Esophagus muscularis mucosa (tissue), 4 donors: ENCODE data around the gene PET100. TPM values are rescaled to one million over a fixed set of nuclear protein-coding genes. Genes with fewer than 3 reads are reported as not detected.

Experiments used
- DNase-seq: peaks from one replicate; pipeline ENCODE4 v3.0.0-alpha.2; 2017; ENCODE audit errors: extremely low spot score
- H3K27ac ChIP-seq, 4 donors: fragments of 200-600 bp; sonication (generic); replicated peaks in 1 of 4; 1 replicate in 3 of 4; 2 replicates in 1 of 4; pipeline ENCODE4 v1.5.1; 2016 to 2019; ENCODE audit warnings: mild to moderate bottlenecking in 1 of 4
- H3K27me3 ChIP-seq, 4 donors: fragments of 200-600 bp; sonication (generic); one replicate each; pipeline versions ENCODE4 v1.5.1 to v1.6.0; 2016 to 2019
- H3K36me3 ChIP-seq, 4 donors: fragments of 200-600 bp; sonication (generic); one replicate each; pipeline ENCODE4 v1.5.1; 2016 to 2019
- H3K4me1 ChIP-seq, 4 donors: fragments of 200-600 bp; sonication (generic); one replicate each; pipeline ENCODE4 v1.5.1; 2016 to 2019
- H3K4me3 ChIP-seq, 4 donors: fragments of 200-600 bp; sonication (generic); 1 replicate in 2 of 4; 2 replicates in 2 of 4; pipeline ENCODE4 v1.5.1; 2016 to 2019; ENCODE audit warnings: mild to moderate bottlenecking in 4 of 4, moderate library complexity in 1 of 4
- H3K9me3 ChIP-seq, 4 donors: fragments of 200-600 bp; sonication (generic); 1 replicate in 3 of 4; 2 replicates in 1 of 4; pipeline ENCODE4 v1.5.1; 2016 to 2019
- EP300 ChIP-seq: sonication (generic); formaldehyde crosslinking; IDR thresholded peaks from one replicate; pipeline ENCODE4 v1.6.1; 2017; ENCODE audit warnings: antibody characterized with exemption
- POLR2A ChIP-seq: fragments of 450-650 bp; IDR thresholded peaks from one replicate; pipeline ENCODE4 v1.6.1; 2017; ENCODE audit warnings: antibody characterized with exemption, moderate library complexity, mild to moderate bottlenecking, low read depth
- POLR2AphosphoS5 ChIP-seq, 2 donors: sonication (generic); formaldehyde crosslinking; IDR thresholded peaks; one replicate each; pipeline ENCODE4 v1.6.1; 2017; ENCODE audit warnings: antibody characterized with exemption in 2 of 2
- WGBS: methylation state at CpG from one replicate; pipeline ENCODE4 v1.1.5; 2018; 5-methylcytosine and 5-hydroxymethylcytosine counted together
- intact Hi-C: fragments of 100-400 bp; cut with DNase I; formaldehyde crosslinking; loops from one replicate; pipeline ENCODE4 v1.15.1; 2023
- total RNA-seq, 4 donors: library from RNA; depleted of rRNA; stranded (reverse); fragments of >200 nt; gene quantifications; one replicate each; pipeline versions ENCODE4 v1.1.0 to v1.2.1, GENCODE V29; 2016
- TF ChIP-seq, protein P1 (sequence below), 3 experiments: fragments of 200-600 bp in 2 of 3; fragments of 450-650 bp in 1 of 3; sonication (generic) in 2 of 3; IDR thresholded peaks; one replicate each; pipeline ENCODE4 v1.5.1; 2017 to 2019; ENCODE audit warnings: antibody characterized with exemption in 3 of 3, mild to moderate bottlenecking in 2 of 3, moderate library complexity in 1 of 3

Gene PET100
- total RNA-seq, 4 donors from 2014 or later, result 19.5 to 80.9 (median 26.2) TPM

DNA sequence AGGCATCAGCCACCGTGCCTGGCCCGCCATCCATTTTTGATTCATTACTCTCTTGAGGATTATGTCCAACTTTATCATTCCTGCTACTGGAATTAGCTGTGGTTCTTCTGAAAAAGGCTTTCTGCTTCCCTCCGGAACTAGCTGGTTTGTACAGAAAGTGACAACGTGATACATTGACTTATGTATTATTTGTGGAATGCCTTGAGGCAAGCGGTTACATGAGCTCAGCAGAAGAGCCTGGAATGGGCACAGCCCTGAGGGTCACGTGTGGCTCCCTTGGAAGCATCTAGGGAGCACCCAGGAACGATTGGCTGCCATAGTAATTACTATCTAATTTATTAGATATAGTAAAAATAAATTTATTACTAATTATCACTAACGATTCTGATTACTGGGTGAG, 24.8 kb downstream of the PET100 start:
- 54% methylated on average over 7 of the region's 8 CpGs for WGBS
- intact Hi-C loops, result no loop called here
- Histone ChIP-seq H3K4me1 (peaks cover 0 to 8% (median 6%) of the 10 kb centered on the region in 4 donors), H3K4me3 (no peak overlapping the region), H3K9me3 (no peaks in the 10 kb centered on the region), H3K27ac (no peak overlapping the region), H3K36me3 (no peaks in the 10 kb centered on the region), H3K27me3 (peaks cover 0 to 31% (median 0%) of the 10 kb centered on the region in 4 donors)
- DNase-seq, result no peak
- TF ChIP-seq, protein P1, sequence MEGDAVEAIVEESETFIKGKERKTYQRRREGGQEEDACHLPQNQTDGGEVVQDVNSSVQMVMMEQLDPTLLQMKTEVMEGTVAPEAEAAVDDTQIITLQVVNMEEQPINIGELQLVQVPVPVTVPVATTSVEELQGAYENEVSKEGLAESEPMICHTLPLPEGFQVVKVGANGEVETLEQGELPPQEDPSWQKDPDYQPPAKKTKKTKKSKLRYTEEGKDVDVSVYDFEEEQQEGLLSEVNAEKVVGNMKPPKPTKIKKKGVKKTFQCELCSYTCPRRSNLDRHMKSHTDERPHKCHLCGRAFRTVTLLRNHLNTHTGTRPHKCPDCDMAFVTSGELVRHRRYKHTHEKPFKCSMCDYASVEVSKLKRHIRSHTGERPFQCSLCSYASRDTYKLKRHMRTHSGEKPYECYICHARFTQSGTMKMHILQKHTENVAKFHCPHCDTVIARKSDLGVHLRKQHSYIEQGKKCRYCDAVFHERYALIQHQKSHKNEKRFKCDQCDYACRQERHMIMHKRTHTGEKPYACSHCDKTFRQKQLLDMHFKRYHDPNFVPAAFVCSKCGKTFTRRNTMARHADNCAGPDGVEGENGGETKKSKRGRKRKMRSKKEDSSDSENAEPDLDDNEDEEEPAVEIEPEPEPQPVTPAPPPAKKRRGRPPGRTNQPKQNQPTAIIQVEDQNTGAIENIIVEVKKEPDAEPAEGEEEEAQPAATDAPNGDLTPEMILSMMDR (IDR thresholded peaks at IDR 0.05), result no peak
- no peak for TF ChIP-seq EP300
- TF ChIP-seq POLR2A, result no peak
- TF ChIP-seq POLR2AphosphoS5 (IDR thresholded peaks at IDR 0.05), result no peak

GRCh38 chr19:7655581-7655980, 26.0 kb downstream of the PET100 start:
- intact Hi-C loops, result no loop called here
- no peak for DNase-seq
- Histone ChIP-seq H3K27ac (no peak overlapping the region), H3K9me3 (no peaks in the 10 kb centered on the region), H3K36me3 (no peaks in the 10 kb centered on the region), H3K27me3 (peaks cover 0 to 31% (median 0%) of the 10 kb centered on the region in 4 donors), H3K4me1 (peaks cover 0 to 8% (median 6%) of the 10 kb centered on the region in 4 donors), H3K4me3 (no peak overlapping the region)
- TF ChIP-seq, protein P1 (IDR thresholded peaks at IDR 0.05), result no peak
- TF ChIP-seq EP300 (no peak), POLR2AphosphoS5 (IDR thresholded peaks at IDR 0.05) (no peak), POLR2A (no peak)
- 68% methylated on average over 8 of the region's 8 CpGs for WGBS

GRCh38 chr19:7657131-7657751, 27.6 kb downstream of the PET100 start:
- H3K27me3 ChIP-seq, result peaks cover 0 to 36% (median 0%) of the 10 kb centered on the region in 4 donors
- H3K27ac ChIP-seq, result no peak overlapping the region
- 53% methylated on average over 14 of the region's 14 CpGs for WGBS
- no peaks in the 10 kb centered on the region for H3K36me3 ChIP-seq
- DNase-seq, result no peak
- intact Hi-C loops, result no loop called here
- H3K9me3 ChIP-seq, result no peaks in the 10 kb centered on the region
- peaks cover 0 to 3% (median 3%) of the 10 kb centered on the region in 4 donors for H3K4me1 ChIP-seq
- H3K4me3 ChIP-seq, result no peak overlapping the region
- no peak for TF ChIP-seq POLR2A
- no peak for TF ChIP-seq EP300
- no peak for TF ChIP-seq POLR2AphosphoS5 (IDR thresholded peaks at IDR 0.05)

DNA sequence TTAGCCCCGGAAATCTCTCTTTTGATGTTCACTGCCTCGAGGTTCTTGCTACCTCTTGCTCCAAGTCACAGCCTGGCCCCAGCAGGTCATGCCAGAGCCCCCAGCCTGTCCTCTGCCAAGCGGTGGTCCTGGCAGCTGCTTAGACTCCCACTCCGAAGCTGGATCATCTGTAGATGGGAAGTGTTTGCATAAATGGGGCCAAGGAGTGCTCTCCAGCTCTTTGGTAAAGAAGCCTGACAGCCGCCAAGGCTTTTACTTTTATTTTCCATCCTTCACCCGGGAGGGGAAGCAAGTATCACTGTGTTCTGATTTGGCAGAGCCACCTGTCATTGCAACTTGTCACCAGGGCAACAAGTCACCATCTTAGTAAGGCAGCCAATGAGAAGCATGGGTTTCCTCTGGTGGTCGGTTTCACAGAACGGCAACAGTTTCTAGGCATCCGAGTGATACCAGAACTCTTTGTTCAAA, 28.7 kb downstream of the PET100 start:
- Histone ChIP-seq H3K27ac (no peak overlapping the region), H3K27me3 (peaks cover 0 to 43% (median 0%) of the 10 kb centered on the region in 4 donors), H3K9me3 (no peaks in the 10 kb centered on the region), H3K4me1 (no peaks in the 10 kb centered on the region), H3K36me3 (no peaks in the 10 kb centered on the region), H3K4me3 (no peak overlapping the region)
- TF ChIP-seq, protein P1 (IDR thresholded peaks at IDR 0.05), result no peak
- no peak for TF ChIP-seq POLR2AphosphoS5 (IDR thresholded peaks at IDR 0.05)
- 32% methylated on average over 8 of the region's 9 CpGs for WGBS
- no peak for DNase-seq
- intact Hi-C loops, result no loop called here

GRCh38 chr19:7661744-7662538, 32.3 kb downstream of the PET100 start:
- Histone ChIP-seq H3K4me1 (no peaks in the 10 kb centered on the region), H3K4me3 (no peak overlapping the region), H3K36me3 (no peaks in the 10 kb centered on the region), H3K27me3 (peaks cover 0 to 57% (median 0%) of the 10 kb centered on the region in 4 donors), H3K27ac (no peak overlapping the region), H3K9me3 (no peaks in the 10 kb centered on the region)
- intact Hi-C loops, result no loop called here
- TF ChIP-seq, protein P1 (IDR thresholded peaks at IDR 0.05), result no peak
- TF ChIP-seq EP300 (no peak), POLR2AphosphoS5 (IDR thresholded peaks at IDR 0.05) (no peak), POLR2A (no peak)
- WGBS, result 80% methylated on average over 8 of the region's 8 CpGs
- no peak for DNase-seq
